ENCODE results near the gene RXRA.

RXRA gene

DNA sequence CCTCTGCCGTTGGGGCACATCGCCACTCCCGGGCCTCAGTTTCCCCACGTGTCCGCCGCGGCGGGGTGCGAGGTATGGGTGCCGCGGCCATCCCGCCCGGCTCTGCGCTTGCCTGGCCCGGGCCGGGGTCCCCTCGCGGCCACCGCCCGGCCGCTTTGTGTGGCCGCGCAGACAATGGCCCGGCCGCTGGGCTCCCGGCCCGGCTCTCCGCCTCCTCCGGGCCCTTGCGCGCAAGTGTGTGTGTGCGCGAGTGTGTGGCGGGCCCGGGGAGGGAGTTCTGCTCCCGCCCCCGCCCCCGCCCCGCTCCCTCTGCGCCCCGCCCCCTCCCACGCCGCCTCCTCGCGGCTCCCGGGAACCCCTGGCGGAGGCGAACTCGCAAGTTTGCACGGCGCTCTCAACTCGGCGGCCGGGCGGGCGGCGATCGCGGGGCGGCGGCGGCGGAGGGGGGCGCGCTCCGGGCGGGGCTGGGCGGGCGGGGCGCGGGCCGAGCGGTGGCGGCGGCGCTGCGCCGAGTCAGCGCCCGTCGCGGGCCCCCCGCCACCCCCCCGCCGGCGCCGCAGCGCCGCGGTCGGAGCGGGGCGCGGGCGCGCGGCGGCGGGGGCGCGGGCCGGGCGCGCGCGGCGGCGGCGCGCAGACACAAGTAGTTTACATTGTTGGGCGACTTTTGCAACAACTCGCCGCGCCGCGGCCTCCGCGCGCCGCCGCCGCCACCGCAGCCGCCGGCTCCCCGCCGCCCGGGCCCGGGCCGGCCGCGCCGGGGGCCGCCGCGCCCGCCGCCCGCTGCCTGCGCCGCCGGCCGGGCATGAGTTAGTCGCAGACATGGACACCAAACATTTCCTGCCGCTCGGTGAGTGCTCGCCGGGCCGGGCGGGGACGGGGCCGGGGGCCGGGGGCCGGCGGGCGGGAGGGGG lies at the start of gene RXRA:
RXRA (plus strand) TSS at position 643 of the 911 bp plus-strand sequence; CDS start at position 820, 177 bp downstream.
- no peaks in the 10 kb centered on the region for H3K9me3 ChIP-seq (ENCODE audit: low read depth, low read length)
- peak within 1 kb of the TSS; percentile 89 for H3K4me3 ChIP-seq
- DNase-seq (ENCODE audit: low read depth, low spot score): no peak
- no peak within 1 kb of the TSS for H3K27ac ChIP-seq
- peak within 1 kb of the TSS; percentile 75 for H3K9ac ChIP-seq (ENCODE audit: insufficient read length)
- H3K36me3 ChIP-seq (ENCODE audit: insufficient read depth, low read length): no peaks in the 10 kb centered on the region
- TF ChIP-seq POLR2AphosphoS5 (IDR thresholded peaks at IDR 0.05; ENCODE audit: borderline replicate concordance, low read depth, low read length) (no peak), EZH2 (IDR thresholded peaks at IDR 0.05) (no peak), FOXP2 (optimal IDR thresholded peaks at IDR 0.05; ENCODE audit: control extremely low read depth, extremely low read length, insufficient read depth) (no peak)

DNA sequence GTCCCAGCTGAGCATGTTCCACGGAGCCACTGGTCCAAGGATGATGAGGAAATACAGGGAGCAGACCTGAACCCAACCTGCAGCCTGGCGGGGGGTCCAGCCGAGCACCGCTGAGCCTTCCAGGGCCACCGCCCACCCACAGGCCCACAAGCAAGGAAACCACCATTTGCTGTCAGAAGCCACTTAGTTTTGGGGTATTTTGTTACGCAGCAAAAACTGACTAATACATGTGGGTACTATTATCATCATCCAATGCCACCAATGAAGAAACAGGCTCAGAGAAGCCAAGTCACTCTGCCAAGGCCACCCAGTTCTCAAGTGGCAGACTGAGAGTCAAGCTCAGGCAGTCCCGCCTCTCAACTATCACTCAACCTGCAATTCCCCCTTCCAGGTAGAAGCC lies 48.0 kb upstream of the RXRA start:
- H3K9me3 ChIP-seq (ENCODE audit: low read depth, low read length): no peaks in the 10 kb centered on the region
- no peak for DNase-seq (ENCODE audit: low read depth, low spot score)
- no peak for TF ChIP-seq EZH2 (IDR thresholded peaks at IDR 0.05)
- TF ChIP-seq POLR2AphosphoS5 (IDR thresholded peaks at IDR 0.05; ENCODE audit: borderline replicate concordance, low read depth, low read length): no peak
- no peak for TF ChIP-seq FOXP2 (optimal IDR thresholded peaks at IDR 0.05; ENCODE audit: control extremely low read depth, extremely low read length, insufficient read depth)
- no peak overlapping the region for H3K4me3 ChIP-seq
- no peaks in the 10 kb centered on the region for H3K36me3 ChIP-seq (ENCODE audit: insufficient read depth, low read length)
- H3K27ac ChIP-seq: no peak overlapping the region
- no peak overlapping the region for H3K9ac ChIP-seq (ENCODE audit: insufficient read length)

DNA sequence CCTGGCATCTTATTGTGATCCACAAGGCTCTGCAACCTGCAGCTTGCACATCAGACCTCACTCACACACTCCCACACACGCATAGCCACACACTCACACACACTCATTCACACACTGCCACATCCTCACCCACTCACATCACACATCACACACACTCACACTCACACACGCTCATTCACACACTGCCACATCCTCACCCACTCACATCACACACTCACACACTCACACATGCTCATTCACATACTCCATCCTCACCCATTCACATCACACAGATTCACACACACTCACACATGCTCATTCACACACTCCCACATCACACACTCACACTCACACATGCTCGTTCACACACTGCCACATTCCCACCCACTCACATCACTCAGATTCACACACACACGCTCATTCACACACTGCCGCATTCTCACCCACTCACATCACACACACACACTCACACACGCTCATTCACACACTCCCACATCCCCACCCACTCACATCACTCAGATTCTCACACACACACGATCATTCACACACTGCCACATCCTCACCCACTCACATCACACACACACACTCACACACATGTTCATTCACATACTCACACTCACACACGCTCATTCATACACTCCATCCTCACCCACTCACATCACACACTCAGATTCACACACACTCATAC lies 47.1 kb upstream of the RXRA start:
- Histone ChIP-seq H3K9ac (ENCODE audit: insufficient read length) (no peak overlapping the region), H3K36me3 (ENCODE audit: insufficient read depth, low read length) (no peaks in the 10 kb centered on the region), H3K4me3 (no peak overlapping the region), H3K9me3 (ENCODE audit: low read depth, low read length) (no peaks in the 10 kb centered on the region), H3K27ac (no peak overlapping the region)
- DNase-seq (ENCODE audit: low read depth, low spot score): no peak
- TF ChIP-seq EZH2 (IDR thresholded peaks at IDR 0.05) (no peak), POLR2AphosphoS5 (IDR thresholded peaks at IDR 0.05; ENCODE audit: borderline replicate concordance, low read depth, low read length) (no peak), FOXP2 (optimal IDR thresholded peaks at IDR 0.05; ENCODE audit: control extremely low read depth, extremely low read length, insufficient read depth) (no peak)

DNA sequence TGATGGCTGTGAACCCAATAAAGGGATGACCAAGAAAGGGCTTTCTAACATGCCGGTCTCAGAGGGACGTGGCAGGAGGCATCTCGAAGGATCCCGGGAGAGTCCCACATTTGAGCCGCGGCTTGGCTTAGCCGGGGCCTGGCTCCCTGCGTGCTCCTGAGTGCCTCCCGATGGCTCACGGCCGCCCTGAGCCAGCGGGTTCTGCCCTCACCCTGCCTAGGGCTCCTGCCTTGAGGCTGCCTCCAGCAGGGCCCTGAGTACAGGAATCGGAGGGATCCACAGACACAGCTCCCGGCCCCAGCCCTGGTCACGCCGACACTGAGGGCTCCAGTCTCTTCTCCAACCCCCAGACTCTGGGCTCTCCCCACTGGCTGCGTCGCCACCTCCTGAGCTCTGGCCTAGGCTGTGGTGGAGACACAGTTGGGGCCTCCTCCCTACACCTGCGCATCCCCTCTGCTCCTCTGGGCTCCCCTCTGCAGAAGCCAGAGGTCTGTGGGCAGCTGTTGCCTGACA lies 44.1 kb upstream of the RXRA start:
- TF ChIP-seq POLR2AphosphoS5 (IDR thresholded peaks at IDR 0.05; ENCODE audit: borderline replicate concordance, low read depth, low read length) (no peak), EZH2 (IDR thresholded peaks at IDR 0.05) (no peak)
- Histone ChIP-seq H3K9me3 (ENCODE audit: low read depth, low read length) (no peaks in the 10 kb centered on the region), H3K9ac (ENCODE audit: insufficient read length) (no peak overlapping the region), H3K4me3 (no peak overlapping the region), H3K36me3 (ENCODE audit: insufficient read depth, low read length) (no peaks in the 10 kb centered on the region), H3K27ac (no peak overlapping the region)
- no peak for DNase-seq (ENCODE audit: low read depth, low spot score)

DNA sequence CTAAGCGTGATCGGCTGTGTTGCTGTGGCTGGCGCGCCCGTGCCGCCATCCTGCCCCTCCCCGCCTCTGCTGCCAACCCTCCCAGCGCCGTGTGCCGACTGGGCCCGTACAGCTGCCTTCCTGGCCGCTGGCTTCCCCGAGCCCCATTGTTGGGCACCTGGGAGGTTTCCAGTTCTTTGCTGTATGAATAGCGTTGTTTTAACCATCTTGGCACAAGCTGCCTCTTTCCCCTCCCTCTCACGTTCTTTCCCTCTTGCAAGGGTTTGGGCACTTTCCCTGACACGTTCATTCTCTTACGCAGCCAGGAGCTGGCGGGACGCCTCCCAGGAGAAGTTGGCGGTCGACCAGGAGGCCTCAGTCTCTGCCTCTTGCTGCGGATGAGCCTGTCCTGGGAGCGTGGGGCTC lies 43.1 kb upstream of the RXRA start:
- Histone ChIP-seq H3K9ac (ENCODE audit: insufficient read length) (no peak overlapping the region), H3K27ac (no peak overlapping the region), H3K4me3 (no peak overlapping the region), H3K9me3 (ENCODE audit: low read depth, low read length) (no peaks in the 10 kb centered on the region), H3K36me3 (ENCODE audit: insufficient read depth, low read length) (no peaks in the 10 kb centered on the region)
- no peak for TF ChIP-seq POLR2AphosphoS5 (IDR thresholded peaks at IDR 0.05; ENCODE audit: borderline replicate concordance, low read depth, low read length)
- TF ChIP-seq FOXP2 (optimal IDR thresholded peaks at IDR 0.05; ENCODE audit: control extremely low read depth, extremely low read length, insufficient read depth): no peak
- TF ChIP-seq EZH2 (IDR thresholded peaks at IDR 0.05): no peak
- no peak for DNase-seq (ENCODE audit: low read depth, low spot score)

DNA sequence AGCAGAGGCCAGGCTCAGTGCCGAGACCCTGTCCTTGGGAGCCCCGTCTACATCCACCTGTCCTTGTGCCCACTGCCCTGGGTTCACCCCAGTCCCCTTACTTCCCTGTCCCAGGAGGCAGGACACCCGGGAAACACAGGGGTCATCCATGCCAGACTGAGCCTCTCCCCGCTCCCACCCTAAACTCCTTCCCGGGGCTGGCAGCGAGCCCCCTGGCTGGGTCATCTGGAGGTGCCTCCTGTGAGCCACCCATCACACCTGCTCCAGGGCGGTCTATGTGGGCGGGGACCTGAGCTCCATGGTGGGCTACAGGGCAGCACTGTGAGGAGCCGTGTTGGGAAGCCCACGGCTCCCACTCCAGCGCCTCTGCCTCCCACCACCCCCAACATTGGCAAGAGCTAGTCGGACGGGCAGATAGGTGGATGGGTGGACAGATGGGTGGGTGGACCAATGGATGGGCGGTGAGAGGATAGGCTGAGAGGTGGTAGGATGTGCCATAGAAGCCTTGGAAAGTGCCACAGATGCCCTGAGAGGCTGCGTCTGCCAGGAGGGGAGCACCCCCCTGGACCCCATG lies 42.5 kb upstream of the RXRA start:
- Histone ChIP-seq H3K27ac (no peak overlapping the region), H3K9me3 (ENCODE audit: low read depth, low read length) (no peaks in the 10 kb centered on the region), H3K9ac (ENCODE audit: insufficient read length) (no peak overlapping the region), H3K4me3 (no peak overlapping the region), H3K36me3 (ENCODE audit: insufficient read depth, low read length) (no peaks in the 10 kb centered on the region)
- DNase-seq (ENCODE audit: low read depth, low spot score): no peak
- no peak for TF ChIP-seq POLR2AphosphoS5 (IDR thresholded peaks at IDR 0.05; ENCODE audit: borderline replicate concordance, low read depth, low read length)
- TF ChIP-seq EZH2 (IDR thresholded peaks at IDR 0.05): no peak
- TF ChIP-seq FOXP2 (optimal IDR thresholded peaks at IDR 0.05; ENCODE audit: control extremely low read depth, extremely low read length, insufficient read depth): no peak

DNA sequence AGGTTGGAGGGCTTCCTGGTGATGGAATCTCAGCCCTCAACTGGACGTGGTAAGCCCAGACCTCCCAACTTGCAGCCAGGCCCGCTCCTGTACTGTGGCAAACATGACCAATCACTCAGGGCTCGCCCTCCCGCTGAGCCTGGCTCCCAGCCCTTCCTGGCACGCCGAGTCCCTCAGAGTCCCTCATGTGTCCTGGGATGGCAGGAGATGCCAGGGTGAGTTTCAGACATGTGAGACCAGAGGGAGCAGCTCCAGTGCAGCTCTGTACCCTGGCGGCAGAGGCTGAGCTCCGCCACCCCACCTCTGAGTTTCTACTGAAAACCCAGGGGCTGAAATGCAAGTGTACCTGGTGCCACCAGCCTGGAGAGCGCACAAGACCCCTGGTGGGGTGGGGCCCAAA lies 42.0 kb upstream of the RXRA start:
- no peak overlapping the region for H3K27ac ChIP-seq
- no peak overlapping the region for H3K9ac ChIP-seq (ENCODE audit: insufficient read length)
- H3K9me3 ChIP-seq (ENCODE audit: low read depth, low read length): no peaks in the 10 kb centered on the region
- TF ChIP-seq EZH2 (IDR thresholded peaks at IDR 0.05): no peak
- no peak for TF ChIP-seq FOXP2 (optimal IDR thresholded peaks at IDR 0.05; ENCODE audit: control extremely low read depth, extremely low read length, insufficient read depth)
- TF ChIP-seq POLR2AphosphoS5 (IDR thresholded peaks at IDR 0.05; ENCODE audit: borderline replicate concordance, low read depth, low read length): no peak
- DNase-seq (ENCODE audit: low read depth, low spot score): no peak
- H3K4me3 ChIP-seq: no peak overlapping the region
- H3K36me3 ChIP-seq (ENCODE audit: insufficient read depth, low read length): no peaks in the 10 kb centered on the region

DNA sequence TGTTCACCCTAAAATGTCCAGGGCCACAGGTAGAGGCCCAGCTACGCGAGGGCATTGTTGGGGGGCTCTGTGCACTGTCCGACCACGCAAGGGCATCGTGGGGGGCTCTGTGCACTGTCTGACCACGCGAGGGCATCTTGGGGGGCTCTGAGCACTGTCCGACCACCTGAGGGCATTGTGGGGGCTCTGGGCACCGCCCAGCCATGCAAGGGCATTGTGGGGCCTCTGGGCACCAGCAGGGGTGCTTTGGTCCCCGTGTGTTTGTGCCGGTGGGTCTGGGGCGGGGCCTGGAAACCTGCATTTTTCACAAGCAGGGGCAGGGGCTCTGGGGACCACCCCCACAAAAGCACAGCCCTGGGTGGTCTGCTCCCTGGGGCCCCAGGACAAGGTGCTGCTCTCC lies 41.5 kb upstream of the RXRA start:
- H3K4me3 ChIP-seq: no peak overlapping the region
- H3K9ac ChIP-seq (ENCODE audit: insufficient read length): no peak overlapping the region
- TF ChIP-seq POLR2AphosphoS5 (IDR thresholded peaks at IDR 0.05; ENCODE audit: borderline replicate concordance, low read depth, low read length) (no peak), FOXP2 (optimal IDR thresholded peaks at IDR 0.05; ENCODE audit: control extremely low read depth, extremely low read length, insufficient read depth) (no peak), EZH2 (IDR thresholded peaks at IDR 0.05) (no peak)
- H3K27ac ChIP-seq: no peak overlapping the region
- no peaks in the 10 kb centered on the region for H3K36me3 ChIP-seq (ENCODE audit: insufficient read depth, low read length)
- DNase-seq (ENCODE audit: low read depth, low spot score): no peak
- H3K9me3 ChIP-seq (ENCODE audit: low read depth, low read length): no peaks in the 10 kb centered on the region
